ENCODE data around the gene DLG2. TPM values are rescaled to one million over a fixed set of nuclear protein-coding genes. Genes with fewer than 3 reads are reported as not detected.

DLG2 gene
- total and polyA plus RNA-seq, 2 donors: 4.8 to 6.6 TPM

GRCh38 chr11:85310479-85310878 is 316.7 kb downstream of the DLG2 start:
- Histone ChIP-seq H3K27ac (ENCODE audit: low read depth in 1 of 2, low read length in 1 of 2) (no peak overlapping the region), H3K4me1 (ENCODE audit: control insufficient read depth in 2 of 2, insufficient read depth in 2 of 2, low read length in 2 of 2) (no peaks in the 10 kb centered on the region), H3K9me3 (ENCODE audit: control insufficient read depth in 2 of 2, insufficient read depth in 1 of 2, low read length in 1 of 2) (no peaks in the 10 kb centered on the region), H3K4me3 (ENCODE audit: low read length in 2 of 2) (no peak overlapping the region), H3K27me3 (ENCODE audit: control insufficient read depth in 2 of 2, insufficient read depth in 1 of 2, low read length in 1 of 2) (no peaks in the 10 kb centered on the region), H3K36me3 (ENCODE audit: control insufficient read depth in 2 of 2, insufficient read depth in 2 of 2, low read length in 1 of 2) (no peaks in the 10 kb centered on the region)
- no peak for DNase-seq (ENCODE audit: low read depth in 6 of 9, low spot score in 9 of 9)
- WGBS: 82% methylated on average over 2 of the region's 2 CpGs

- H3K4me3 ChIP-seq (ENCODE audit: low read length in 2 of 2): no peak overlapping the region
- H3K4me1 ChIP-seq (ENCODE audit: control insufficient read depth in 2 of 2, insufficient read depth in 2 of 2, low read length in 2 of 2): no peaks in the 10 kb centered on the region
- DNase-seq (ENCODE audit: low read depth in 6 of 9, low spot score in 9 of 9): no peak
- no peaks in the 10 kb centered on the region for H3K27me3 ChIP-seq (ENCODE audit: control insufficient read depth in 2 of 2, insufficient read depth in 1 of 2, low read length in 1 of 2)
- 94% methylated on average over 3 of the region's 3 CpGs for WGBS
- no peaks in the 10 kb centered on the region for H3K9me3 ChIP-seq (ENCODE audit: control insufficient read depth in 2 of 2, insufficient read depth in 1 of 2, low read length in 1 of 2)
- no peak overlapping the region for H3K27ac ChIP-seq (ENCODE audit: low read depth in 1 of 2, low read length in 1 of 2)
- H3K36me3 ChIP-seq (ENCODE audit: control insufficient read depth in 2 of 2, insufficient read depth in 2 of 2, low read length in 1 of 2): no peaks in the 10 kb centered on the region
Measured at GRCh38 chr11:85307366-85307765, 319.8 kb downstream of the DLG2 start.

GRCh38 chr11:85301895-85302678 is 325.1 kb downstream of the DLG2 start:
- Histone ChIP-seq H3K27ac (ENCODE audit: low read depth in 1 of 2, low read length in 1 of 2) (no peak overlapping the region), H3K27me3 (ENCODE audit: control insufficient read depth in 2 of 2, insufficient read depth in 1 of 2, low read length in 1 of 2) (no peaks in the 10 kb centered on the region), H3K9me3 (ENCODE audit: control insufficient read depth in 2 of 2, insufficient read depth in 1 of 2, low read length in 1 of 2) (no peaks in the 10 kb centered on the region), H3K36me3 (ENCODE audit: control insufficient read depth in 2 of 2, insufficient read depth in 2 of 2, low read length in 1 of 2) (no peaks in the 10 kb centered on the region), H3K4me1 (ENCODE audit: control insufficient read depth in 2 of 2, insufficient read depth in 2 of 2, low read length in 2 of 2) (no peaks in the 10 kb centered on the region), H3K4me3 (ENCODE audit: low read length in 2 of 2) (no peak overlapping the region)
- DNase-seq (ENCODE audit: low read depth in 6 of 9, low spot score in 9 of 9): no peak
- WGBS: 82% methylated on average over 1 of the region's 1 CpG

GRCh38 chr11:85299258-85299942 is 327.7 kb downstream of the DLG2 start:
- no peaks in the 10 kb centered on the region for H3K9me3 ChIP-seq (ENCODE audit: control insufficient read depth in 2 of 2, insufficient read depth in 1 of 2, low read length in 1 of 2)
- H3K27ac ChIP-seq (ENCODE audit: low read depth in 1 of 2, low read length in 1 of 2): no peak overlapping the region
- no peak for DNase-seq (ENCODE audit: low read depth in 6 of 9, low spot score in 9 of 9)
- no peak overlapping the region for H3K4me3 ChIP-seq (ENCODE audit: low read length in 2 of 2)
- H3K27me3 ChIP-seq (ENCODE audit: control insufficient read depth in 2 of 2, insufficient read depth in 1 of 2, low read length in 1 of 2): no peaks in the 10 kb centered on the region
- no peaks in the 10 kb centered on the region for H3K36me3 ChIP-seq (ENCODE audit: control insufficient read depth in 2 of 2, insufficient read depth in 2 of 2, low read length in 1 of 2)
- WGBS: 92% methylated on average over 1 of the region's 1 CpG
- H3K4me1 ChIP-seq (ENCODE audit: control insufficient read depth in 2 of 2, insufficient read depth in 2 of 2, low read length in 2 of 2): no peaks in the 10 kb centered on the region

GRCh38 chr11:85295694-85296271 is 331.4 kb downstream of the DLG2 start:
- Histone ChIP-seq H3K4me3 (ENCODE audit: low read length in 2 of 2) (no peak overlapping the region), H3K9me3 (ENCODE audit: control insufficient read depth in 2 of 2, insufficient read depth in 1 of 2, low read length in 1 of 2) (no peaks in the 10 kb centered on the region), H3K36me3 (ENCODE audit: control insufficient read depth in 2 of 2, insufficient read depth in 2 of 2, low read length in 1 of 2) (no peaks in the 10 kb centered on the region), H3K27me3 (ENCODE audit: control insufficient read depth in 2 of 2, insufficient read depth in 1 of 2, low read length in 1 of 2) (no peaks in the 10 kb centered on the region), H3K4me1 (ENCODE audit: control insufficient read depth in 2 of 2, insufficient read depth in 2 of 2, low read length in 2 of 2) (no peaks in the 10 kb centered on the region), H3K27ac (ENCODE audit: low read depth in 1 of 2, low read length in 1 of 2) (no peak overlapping the region)
- WGBS: 100% methylated on average over 1 of the region's 1 CpG
- no peak for DNase-seq (ENCODE audit: low read depth in 6 of 9, low spot score in 9 of 9)

GRCh38 chr11:85281550-85281949 is 345.6 kb downstream of the DLG2 start:
- Histone ChIP-seq H3K4me3 (ENCODE audit: low read length in 2 of 2) (no peak overlapping the region), H3K9me3 (ENCODE audit: control insufficient read depth in 2 of 2, insufficient read depth in 1 of 2, low read length in 1 of 2) (no peaks in the 10 kb centered on the region), H3K36me3 (ENCODE audit: control insufficient read depth in 2 of 2, insufficient read depth in 2 of 2, low read length in 1 of 2) (no peaks in the 10 kb centered on the region), H3K27ac (ENCODE audit: low read depth in 1 of 2, low read length in 1 of 2) (no peak overlapping the region), H3K4me1 (ENCODE audit: control insufficient read depth in 2 of 2, insufficient read depth in 2 of 2, low read length in 2 of 2) (no peaks in the 10 kb centered on the region), H3K27me3 (ENCODE audit: control insufficient read depth in 2 of 2, insufficient read depth in 1 of 2, low read length in 1 of 2) (no peaks in the 10 kb centered on the region)
- WGBS: 56% methylated on average over 4 of the region's 4 CpGs
- DNase-seq (ENCODE audit: low read depth in 6 of 9, low spot score in 9 of 9): no peak

- no peak for DNase-seq (ENCODE audit: low read depth in 6 of 9, low spot score in 9 of 9)
- Histone ChIP-seq H3K9me3 (ENCODE audit: control insufficient read depth in 2 of 2, insufficient read depth in 1 of 2, low read length in 1 of 2) (no peaks in the 10 kb centered on the region), H3K4me3 (ENCODE audit: low read length in 2 of 2) (no peak overlapping the region), H3K36me3 (ENCODE audit: control insufficient read depth in 2 of 2, insufficient read depth in 2 of 2, low read length in 1 of 2) (no peaks in the 10 kb centered on the region), H3K27ac (ENCODE audit: low read depth in 1 of 2, low read length in 1 of 2) (no peak overlapping the region), H3K27me3 (ENCODE audit: control insufficient read depth in 2 of 2, insufficient read depth in 1 of 2, low read length in 1 of 2) (no peaks in the 10 kb centered on the region), H3K4me1 (ENCODE audit: control insufficient read depth in 2 of 2, insufficient read depth in 2 of 2, low read length in 2 of 2) (no peaks in the 10 kb centered on the region)
- WGBS: 83% methylated on average over 1 of the region's 1 CpG
Measured at GRCh38 chr11:85279267-85279666, 347.9 kb downstream of the DLG2 start.

- no peak for DNase-seq (ENCODE audit: low read depth in 6 of 9, low spot score in 9 of 9)
- Histone ChIP-seq H3K4me1 (ENCODE audit: control insufficient read depth in 2 of 2, insufficient read depth in 2 of 2, low read length in 2 of 2) (no peaks in the 10 kb centered on the region), H3K27ac (ENCODE audit: low read depth in 1 of 2, low read length in 1 of 2) (no peak overlapping the region), H3K9me3 (ENCODE audit: control insufficient read depth in 2 of 2, insufficient read depth in 1 of 2, low read length in 1 of 2) (no peaks in the 10 kb centered on the region), H3K36me3 (ENCODE audit: control insufficient read depth in 2 of 2, insufficient read depth in 2 of 2, low read length in 1 of 2) (no peaks in the 10 kb centered on the region), H3K27me3 (ENCODE audit: control insufficient read depth in 2 of 2, insufficient read depth in 1 of 2, low read length in 1 of 2) (no peaks in the 10 kb centered on the region), H3K4me3 (ENCODE audit: low read length in 2 of 2) (no peak overlapping the region)
- WGBS: 71% methylated on average over 2 of the region's 2 CpGs
Measured at GRCh38 chr11:85277693-85278092, 349.5 kb downstream of the DLG2 start.

GRCh38 chr11:85276332-85276731 is 350.8 kb downstream of the DLG2 start:
- Histone ChIP-seq H3K4me3 (ENCODE audit: low read length in 2 of 2) (no peak overlapping the region), H3K4me1 (ENCODE audit: control insufficient read depth in 2 of 2, insufficient read depth in 2 of 2, low read length in 2 of 2) (no peaks in the 10 kb centered on the region), H3K27me3 (ENCODE audit: control insufficient read depth in 2 of 2, insufficient read depth in 1 of 2, low read length in 1 of 2) (no peaks in the 10 kb centered on the region), H3K9me3 (ENCODE audit: control insufficient read depth in 2 of 2, insufficient read depth in 1 of 2, low read length in 1 of 2) (peaks cover 0 to 2% of the 10 kb centered on the region in 2 donors), H3K27ac (ENCODE audit: low read depth in 1 of 2, low read length in 1 of 2) (no peak overlapping the region), H3K36me3 (ENCODE audit: control insufficient read depth in 2 of 2, insufficient read depth in 2 of 2, low read length in 1 of 2) (no peaks in the 10 kb centered on the region)
- DNase-seq (ENCODE audit: low read depth in 6 of 9, low spot score in 9 of 9): no peak
- WGBS: 93% methylated on average over 2 of the region's 2 CpGs

All from thymus (tissue), 11 donors.